Measurements from ENCODE around the gene ENPEP.

- TF ChIP-seq CTCF (conservative IDR thresholded peaks at IDR 0.05; ENCODE audit: low read length) (no peak), EZH2phosphoT487 (IDR thresholded peaks at IDR 0.05; ENCODE audit: borderline replicate concordance, low read depth, low read length) (no peak)
Observed at GRCh38 chr4:110605077-110605476, 129.1 kb downstream of the ENPEP start.
